SIG-M5 treated with dmso at 0.1 percent for 504 hours (cell line): ENCODE data around the gene CAMKK2.
"Not testable (repeated sequence)": the region's sequence is repeated elsewhere in the genome, so short reads cannot be mapped to it uniquely, and the experiment has no call there.

Experiments
- DNase-seq: peaks from one replicate; lab custom pipeline; 2025; ENCODE audit not compliant: unreplicated experiment; lab: John Stamatoyannopoulos, UW

The CAMKK2 gene

GRCh38 chr12:121296618-121297434, at the start of gene CAMKK2:
Gene CAMKK2 (minus strand): TSS chr12:121296709. CDS start chr12:121274526, 22,183 bp downstream.
- peak; percentile 89 for DNase-seq

- no peak for DNase-seq
Observed at GRCh38 chr12:121345151-121345815, 48.8 kb upstream of the CAMKK2 start.

- DNase-seq = no peak
Observed at GRCh38 chr12:121344506-121344905, 48.0 kb upstream of the CAMKK2 start.

GRCh38 chr12:121337416-121337815, 40.9 kb upstream of the CAMKK2 start:
- no peak for DNase-seq

- DNase-seq = peak; percentile 91
Observed at GRCh38 chr12:121334513-121335343, 38.2 kb upstream of the CAMKK2 start.

- no peak for DNase-seq
Observed at GRCh38 chr12:121333747-121334146, 37.2 kb upstream of the CAMKK2 start.

- DNase-seq = no peak
Observed at GRCh38 chr12:121331248-121331647, 34.7 kb upstream of the CAMKK2 start.

GRCh38 chr12:121330692-121331091, 34.2 kb upstream of the CAMKK2 start:
- no peak for DNase-seq

- DNase-seq = no peak
Observed at GRCh38 chr12:121330195-121330594, 33.7 kb upstream of the CAMKK2 start.

- no peak for DNase-seq
Observed at GRCh38 chr12:121328620-121329019, 32.1 kb upstream of the CAMKK2 start.

GRCh38 chr12:121326996-121327674, 30.6 kb upstream of the CAMKK2 start:
- DNase-seq = no peak

GRCh38 chr12:121325922-121326396, 29.4 kb upstream of the CAMKK2 start:
- no peak for DNase-seq

GRCh38 chr12:121323908-121324307, 27.4 kb upstream of the CAMKK2 start:
- no peak for DNase-seq

GRCh38 chr12:121318121-121318520, 21.6 kb upstream of the CAMKK2 start:
- DNase-seq = no peak

- peak; percentile 90 for DNase-seq
Observed at GRCh38 chr12:121314431-121314830, 17.9 kb upstream of the CAMKK2 start.

- not testable (repeated sequence) for DNase-seq
Observed at GRCh38 chr12:121310231-121310630, 13.7 kb upstream of the CAMKK2 start.

GRCh38 chr12:121307397-121307796, 10.9 kb upstream of the CAMKK2 start:
- DNase-seq = not testable (repeated sequence)

- DNase-seq = no peak
Observed at GRCh38 chr12:121304306-121304705, 7.8 kb upstream of the CAMKK2 start.

- DNase-seq = no peak
Observed at GRCh38 chr12:121301876-121302275, 5.4 kb upstream of the CAMKK2 start.

GRCh38 chr12:121300083-121300819, 3.7 kb upstream of the CAMKK2 start:
- DNase-seq = peak; percentile 12
